Endothelial cell of umbilical vein (primary cell): ENCODE data around the gene WNT11. TPM values are rescaled to one million over a fixed set of nuclear protein-coding genes. Genes with fewer than 3 reads are reported as not detected.

ENCODE experiments used
- BruUV-seq: library from RNA; stranded (reverse); fragments of 400-500 nt; replicated peaks from 2 replicates; lab custom pipeline; 2021; lab: Mats Ljungman, UMichigan
- CTCF ChIA-PET: fragments of 300-600, 350-600 bp; sonication (Branson Sonifier 250); formaldehyde crosslinking; loops from one replicate; lab custom pipeline; 2021; ENCODE audit warnings: antibody characterized with exemption, inconsistent platforms; lab: Charles Lee
- POLR2A ChIA-PET: fragments of 300-600, 350-600 bp; sonication (Branson Sonifier 250); formaldehyde crosslinking; loops from one replicate; lab custom pipeline; 2021; ENCODE audit warnings: antibody characterized with exemption, inconsistent platforms; lab: Charles Lee
- DNase-seq: peaks from one replicate; pipeline ENCODE4 v3.0.0-alpha.2; 2011; ENCODE audit warnings: low read depth, low spot score
- FAIRE-seq: peaks from 2 replicates; lab custom pipeline; 2011; peaks lifted over from hg19 to GRCh38; lab: Jason Lieb, UNC
- H2AFZ ChIP-seq: 2 replicates; pipeline ENCODE4 v1.6.0; 2012; ENCODE audit warnings: low read depth, low read length, control low read depth, inconsistent platforms
- H3K27ac ChIP-seq: 2 replicates; pipeline ENCODE4 v1.5.1; 2011; ENCODE audit warnings: low read depth, mild to moderate bottlenecking, control low read depth, low read length, moderate library complexity; ENCODE audit not compliant: insufficient read depth
- H3K27me3 ChIP-seq, 2 experiments: 2 replicates each; pipeline versions ENCODE4 v1.6.0 to v1.6.1; 2011; ENCODE audit warnings: low read length in 2 of 2, mixed read lengths in 1 of 2; ENCODE audit not compliant: control insufficient read depth in 2 of 2, insufficient read depth in 2 of 2
- H3K36me3 ChIP-seq, 2 experiments: 2 replicates in 1 of 2; 3 replicates in 1 of 2; pipeline ENCODE4 v1.5.1; 2011; ENCODE audit warnings: low read length in 2 of 2, mild to moderate bottlenecking in 1 of 2, moderate library complexity in 1 of 2; ENCODE audit not compliant: control insufficient read depth in 2 of 2, insufficient read depth in 2 of 2; ENCODE audit errors: extremely low read depth in 1 of 2
- H3K4me1 ChIP-seq: 3 replicates; pipeline ENCODE4 v1.5.1; 2011; ENCODE audit warnings: mild to moderate bottlenecking, low read length; ENCODE audit not compliant: control insufficient read depth, insufficient read depth; ENCODE audit errors: extremely low read depth
- H3K4me2 ChIP-seq: 2 replicates; pipeline ENCODE4 v1.6.1; 2011; ENCODE audit warnings: low read length, control low read depth, mixed read lengths; ENCODE audit not compliant: insufficient read depth
- H3K4me3 ChIP-seq, 3 experiments: fragments of 200-600 bp in 1 of 3; sonication (generic), shearing (Covaris generic) in 1 of 3; replicated peaks in 1 of 3; 2 replicates each; pipeline ENCODE4 v1.5.1; 2011 to 2016; ENCODE audit warnings: control low read depth in 3 of 3, low read length in 3 of 3, mild to moderate bottlenecking in 2 of 3, inconsistent platforms in 1 of 3, low read depth in 1 of 3, moderate library complexity in 1 of 3; ENCODE audit not compliant: insufficient read depth in 1 of 3
- H3K79me2 ChIP-seq: 2 replicates; pipeline ENCODE4 v1.6.0; 2012; ENCODE audit warnings: low read length, inconsistent platforms; ENCODE audit not compliant: control insufficient read depth, insufficient read depth
- H3K9ac ChIP-seq: replicated peaks from 2 replicates; pipeline ENCODE3; 2011; ENCODE audit warnings: low read length, control low read depth; ENCODE audit not compliant: insufficient read depth; ENCODE audit errors: extremely low read depth
- H3K9me1 ChIP-seq: replicated peaks from 3 replicates; pipeline ENCODE4 v1.6.0; 2011; ENCODE audit warnings: mild to moderate bottlenecking, low read length; ENCODE audit not compliant: control insufficient read depth, insufficient read depth; ENCODE audit errors: extremely low read depth
- H3K9me3 ChIP-seq: replicated peaks from 2 replicates; pipeline ENCODE4 v1.5.1; 2012; ENCODE audit warnings: low read length, inconsistent platforms; ENCODE audit not compliant: control insufficient read depth, insufficient read depth
- H4K20me1 ChIP-seq: replicated peaks from 2 replicates; pipeline ENCODE3; 2011; ENCODE audit warnings: mild to moderate bottlenecking, low read length; ENCODE audit not compliant: control insufficient read depth, insufficient read depth; ENCODE audit errors: extremely low read depth
- CTCF ChIP-seq, 2 donors: IDR thresholded peaks; 1 replicate in 1 of 2; 2 replicates in 1 of 2; pipeline ENCODE4 v1.5.1; 2011; ENCODE audit warnings: low read length in 2 of 2, mild to moderate bottlenecking in 2 of 2, moderate library complexity in 2 of 2, control low read depth in 1 of 2, inconsistent platforms in 1 of 2, low read depth in 1 of 2; ENCODE audit not compliant: insufficient read depth in 1 of 2; ENCODE audit errors: extremely low read depth in 1 of 2
- EZH2 ChIP-seq: IDR thresholded peaks from 2 replicates; pipeline ENCODE4 v1.6.1; 2012; ENCODE audit warnings: borderline replicate concordance, low read depth, mild to moderate bottlenecking, moderate library complexity, low read length, inconsistent platforms; ENCODE audit not compliant: severe bottlenecking
- FOS ChIP-seq: IDR thresholded peaks from 2 replicates; pipeline ENCODE4 v1.6.1; 2011; ENCODE audit warnings: mild to moderate bottlenecking, low read length, moderate library complexity, borderline replicate concordance; ENCODE audit not compliant: insufficient read depth
- GATA2 ChIP-seq: IDR thresholded peaks from 2 replicates; pipeline ENCODE4 v1.7.0; 2011; ENCODE audit warnings: low read depth, mild to moderate bottlenecking, moderate library complexity, mixed read lengths, low read length; ENCODE audit not compliant: insufficient read length, insufficient read depth
- MYC ChIP-seq: IDR thresholded peaks from one replicate; pipeline ENCODE4 v1.6.1; 2011; ENCODE audit warnings: mild to moderate bottlenecking, low read depth, low read length
- POLR2A ChIP-seq: IDR thresholded peaks from 2 replicates; pipeline ENCODE4 v1.6.1; 2012; ENCODE audit warnings: low read depth, mild to moderate bottlenecking, control low read depth, low read length
- POLR2AphosphoS5 ChIP-seq: IDR thresholded peaks from 2 replicates; pipeline ENCODE4 v1.6.1; 2012; ENCODE audit warnings: low read depth, mild to moderate bottlenecking, control low read depth, low read length, moderate library complexity; ENCODE audit not compliant: insufficient read depth
- dilution Hi-C: fragments of 300-500 bp; cut with MboI; formaldehyde crosslinking; loops from one replicate; pipeline ENCODE4 v1.15.0; 2019; ENCODE audit warnings: low sequenced_read_pairs; ENCODE audit not compliant: extremely low pct_ligation_motif_present
- intact Hi-C: fragments of 100-400 bp; cut with micrococcal nuclease; formaldehyde crosslinking; loops from one replicate; pipeline ENCODE4 v1.10.0; 2022
- polyA plus RNA-seq, 4 experiments: library from polyadenylated mRNA; depleted of rRNA in 3 of 4; stranded (reverse) in 3 of 4; unstranded in 1 of 4; fragments of >200 nt; gene quantifications; 2 replicates each; pipeline versions ENCODE4 v1.2.1 to v1.2.3, GENCODE V29; 2011 to 2012; ENCODE audit warnings: missing spikeins in 1 of 4
- total RNA-seq: library from RNA; stranded (reverse); gene quantifications from 2 replicates; pipeline ENCODE4 v1.2.3, GENCODE V29; 2021

Gene WNT11
- total and polyA plus RNA-seq, 2 donors (not counting 3 experiments of a cell fraction or from before 2014, with no cell fraction given) = not detected

- Histone ChIP-seq H3K9me1 (no peaks in the 10 kb centered on the region), H3K9ac (no peak overlapping the region), H3K79me2 (no peaks in the 10 kb centered on the region), H4K20me1 (no peaks in the 10 kb centered on the region), H3K9me3 (no peaks in the 10 kb centered on the region), H3K27ac (no peak overlapping the region), H3K4me1 (no peaks in the 10 kb centered on the region), H3K4me3 (no peak overlapping the region), H2AFZ (no peak overlapping the region), H3K27me3 (no peaks in the 10 kb centered on the region), H3K4me2 (no peak overlapping the region), H3K36me3 (no peaks in the 10 kb centered on the region)
- intact Hi-C loops = no loop called here
- no peak for DNase-seq
- dilution Hi-C loops = no loop called here
- ChIA-PET CTCF (interaction anchor here (0.6 to 1.0 kb wide), 3 partner anchors 27 to 404 kb away, joined by 3 to 5 read pairs (median 4); no protein-coding TSS in a partner anchor), POLR2A (no interaction called here)
- BruUV-seq = no TSS peak
- TF ChIP-seq POLR2AphosphoS5 (no peak), MYC (no peak), CTCF (IDR thresholded peaks at IDR 0.05; ENCODE audit: extremely low read depth in 1 of 2, insufficient read depth in 1 of 2, low read depth in 1 of 2, low read length in 2 of 2) (no peak), FOS (no peak), POLR2A (no peak), GATA2 (no peak)
- no peak for FAIRE-seq
These were observed 24.9 kb downstream of the WNT11 start for GRCh38 chr11:76181371-76181770.

GRCh38 chr11:76179147-76179546 is 27.2 kb downstream of the WNT11 start:
- DNase-seq = no peak
- dilution Hi-C loops = no loop called here
- FAIRE-seq = no peak
- Histone ChIP-seq H3K27ac (no peak overlapping the region), H3K4me3 (no peak overlapping the region), H3K4me2 (no peak overlapping the region), H4K20me1 (no peaks in the 10 kb centered on the region), H3K9me3 (no peaks in the 10 kb centered on the region), H3K27me3 (no peaks in the 10 kb centered on the region), H3K9me1 (no peaks in the 10 kb centered on the region), H2AFZ (no peak overlapping the region), H3K36me3 (no peaks in the 10 kb centered on the region), H3K79me2 (no peaks in the 10 kb centered on the region), H3K4me1 (no peaks in the 10 kb centered on the region), H3K9ac (no peak overlapping the region)
- POLR2A ChIA-PET = no interaction called here
- BruUV-seq = no TSS peak
- intact Hi-C loops = no loop called here
- TF ChIP-seq CTCF (IDR thresholded peaks at IDR 0.05; ENCODE audit: extremely low read depth in 1 of 2, insufficient read depth in 1 of 2, low read depth in 1 of 2, low read length in 2 of 2) = no peak
- no peak for TF ChIP-seq MYC
- no peak for TF ChIP-seq FOS
- TF ChIP-seq GATA2 = no peak
- TF ChIP-seq EZH2 = no peak
- CTCF ChIA-PET = interaction anchor here (1.1 kb wide), 1 partner anchor 27 kb away, joined by 4 read pairs; no protein-coding TSS in a partner anchor
